Gastroesophageal sphincter (tissue), 4 donors: ENCODE measurements around the gene BICD1. TPM values are rescaled to one million over a fixed set of nuclear protein-coding genes. Genes with fewer than 3 reads are reported as not detected.

Experiments
- ATAC-seq: fragments of 150-250 bp; one replicate; pipeline ENCODE4 v1.9.1; 2016; ENCODE audit warnings: mild to moderate bottlenecking, moderate library complexity
- H3K27ac ChIP-seq, 4 donors: fragments of 200-600 bp; sonication (generic) in 3 of 4; 1 replicate in 3 of 4; 2 replicates in 1 of 4; pipeline ENCODE4 v1.5.1; 2016 to 2019
- H3K27me3 ChIP-seq: fragments of 200-600 bp; sonication (generic); one replicate; pipeline ENCODE4 v1.5.1; 2019
- H3K36me3 ChIP-seq, 2 donors: fragments of 200-600 bp; sonication (generic); one replicate each; pipeline ENCODE4 v1.5.1; 2019; ENCODE audit warnings: control low read depth in 1 of 2
- H3K4me1 ChIP-seq, 3 donors: fragments of 200-600 bp; sonication (generic); 1 replicate in 2 of 3; 2 replicates in 1 of 3; pipeline ENCODE4 v1.5.1; 2016 to 2019; ENCODE audit warnings: control low read depth in 2 of 3
- H3K4me3 ChIP-seq, 2 donors: fragments of 200-600 bp; sonication (generic); one replicate each; pipeline ENCODE4 v1.5.1; 2019; ENCODE audit warnings: mild to moderate bottlenecking in 1 of 2, moderate library complexity in 1 of 2
- H3K9me3 ChIP-seq, 3 donors: fragments of 200-600 bp; sonication (generic); one replicate each; pipeline ENCODE4 v1.5.1; 2017 to 2019; ENCODE audit warnings: control low read depth in 2 of 3
- CTCF ChIP-seq, 4 experiments: fragments of 200-600 bp in 2 of 4; fragments of 450-650 bp in 2 of 4; sonication (generic) in 1 of 4; IDR thresholded peaks; one replicate each; pipeline ENCODE4 v1.5.1; 2017 to 2019; ENCODE audit warnings: antibody characterized with exemption in 4 of 4, mild to moderate bottlenecking in 2 of 4, moderate library complexity in 2 of 4
- EP300 ChIP-seq: sonication (generic); formaldehyde crosslinking; IDR thresholded peaks from one replicate; pipeline ENCODE4 v1.6.1; 2017; ENCODE audit warnings: antibody characterized with exemption, mild to moderate bottlenecking
- POLR2A ChIP-seq, 2 donors: fragments of 450-650 bp; IDR thresholded peaks; one replicate each; pipeline ENCODE4 v1.6.1; 2017; ENCODE audit warnings: antibody characterized with exemption in 2 of 2, mild to moderate bottlenecking in 2 of 2, moderate library complexity in 1 of 2
- POLR2AphosphoS5 ChIP-seq: sonication (generic); formaldehyde crosslinking; IDR thresholded peaks from one replicate; pipeline ENCODE4 v1.6.1; 2017; ENCODE audit warnings: antibody characterized with exemption
- WGBS, 2 donors: methylation state at CpG; one replicate each; pipeline ENCODE4 v1.1.5; 2018; ENCODE audit warnings: low coverage in 1 of 2; 5-methylcytosine and 5-hydroxymethylcytosine counted together
- total RNA-seq, 4 donors: library from RNA; depleted of rRNA; stranded (reverse); fragments of >200 nt; gene quantifications; one replicate each; pipeline ENCODE4 v1.1.0, GENCODE V29; 2016

The BICD1 gene
- total RNA-seq, 4 donors from 2014 or later = 3.8 to 22.5 (median 16.3) TPM

- no peaks in the 10 kb centered on the region for H3K27me3 ChIP-seq
- 87% methylated on average over 4 of the region's 5 CpGs; no CpG with 5 or more reads in 1 of the 2 donors for WGBS, 2 donors
- no peaks in the 10 kb centered on the region for H3K9me3 ChIP-seq
- H3K36me3 ChIP-seq = no peaks in the 10 kb centered on the region
- TF ChIP-seq EP300 = no peak
- no peak for TF ChIP-seq CTCF (IDR thresholded peaks at IDR 0.05)
- no peak for TF ChIP-seq POLR2A (IDR thresholded peaks at IDR 0.05)
- no peak for TF ChIP-seq POLR2AphosphoS5
- H3K4me1 ChIP-seq = peaks cover 0 to 9% (median 0%) of the 10 kb centered on the region in 3 donors
- ATAC-seq = no peak
- no peak overlapping the region for H3K27ac ChIP-seq
- no peak overlapping the region for H3K4me3 ChIP-seq
Observed at GRCh38 chr12:32418903-32419519, 312.4 kb downstream of the BICD1 start.

DNA sequence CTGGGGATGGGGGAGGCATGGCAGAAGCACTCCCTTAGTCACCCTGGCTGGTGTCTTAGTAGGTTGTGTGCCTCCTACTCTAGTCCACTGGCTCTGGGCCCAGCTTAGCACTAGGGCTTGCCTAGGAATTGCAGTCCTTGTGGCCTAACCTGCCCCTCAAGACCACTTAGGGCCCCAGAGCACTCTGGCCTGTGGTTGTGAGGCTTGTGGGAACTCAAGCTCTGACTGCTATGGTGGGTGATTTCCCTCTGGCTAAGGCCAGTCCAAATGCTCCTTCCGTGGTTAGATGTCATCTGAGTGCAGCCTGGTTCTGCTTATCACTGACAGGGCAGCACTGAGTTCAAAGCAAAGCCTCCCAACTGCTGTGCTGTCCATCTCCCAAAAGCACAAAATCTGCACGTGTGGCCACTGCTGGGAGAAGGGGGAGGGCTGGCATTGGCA is 312.9 kb downstream of the BICD1 start:
- H3K4me3 ChIP-seq = no peak overlapping the region
- no peak for ATAC-seq
- TF ChIP-seq POLR2AphosphoS5 (no peak), POLR2A (IDR thresholded peaks at IDR 0.05) (no peak), EP300 (no peak), CTCF (IDR thresholded peaks at IDR 0.05) (no peak)
- no peaks in the 10 kb centered on the region for H3K36me3 ChIP-seq
- peaks cover 0 to 9% (median 0%) of the 10 kb centered on the region in 3 donors for H3K4me1 ChIP-seq
- WGBS, 2 donors = 43% methylated on average over 1 of the region's 2 CpGs; no CpG with 5 or more reads in 1 of the 2 donors
- H3K27ac ChIP-seq = no peak overlapping the region
- H3K27me3 ChIP-seq = no peaks in the 10 kb centered on the region
- no peaks in the 10 kb centered on the region for H3K9me3 ChIP-seq

DNA sequence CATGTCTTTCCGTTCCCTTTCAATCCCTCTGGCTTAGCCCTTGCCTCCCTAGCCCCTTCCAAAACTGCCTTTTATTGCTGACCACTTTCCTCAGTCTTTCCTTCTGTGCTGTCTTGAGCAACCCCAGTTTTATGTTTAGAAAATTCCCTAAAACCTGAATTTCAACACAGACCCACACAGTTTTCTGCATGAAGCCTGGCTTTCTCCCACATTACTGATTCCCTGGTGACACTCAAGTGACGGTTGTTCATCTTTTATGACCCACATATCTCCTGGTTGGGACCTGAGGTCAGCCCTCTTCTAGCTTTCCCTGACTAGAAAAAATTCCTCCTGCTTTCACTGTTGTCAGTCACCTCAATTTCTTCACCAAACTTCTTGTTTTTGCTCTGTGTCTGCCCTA is 313.7 kb downstream of the BICD1 start:
- no peaks in the 10 kb centered on the region for H3K36me3 ChIP-seq
- H3K27me3 ChIP-seq = no peaks in the 10 kb centered on the region
- 90 to 95% methylated on average over 2 of the region's 2 CpGs for WGBS, 2 donors
- no peak for ATAC-seq
- H3K4me3 ChIP-seq = no peak overlapping the region
- H3K9me3 ChIP-seq = no peaks in the 10 kb centered on the region
- no peak overlapping the region for H3K27ac ChIP-seq
- peaks cover 0 to 9% (median 0%) of the 10 kb centered on the region in 3 donors for H3K4me1 ChIP-seq
- TF ChIP-seq POLR2A (IDR thresholded peaks at IDR 0.05) (no peak), POLR2AphosphoS5 (no peak), CTCF (IDR thresholded peaks at IDR 0.05) (no peak), EP300 (no peak)

DNA sequence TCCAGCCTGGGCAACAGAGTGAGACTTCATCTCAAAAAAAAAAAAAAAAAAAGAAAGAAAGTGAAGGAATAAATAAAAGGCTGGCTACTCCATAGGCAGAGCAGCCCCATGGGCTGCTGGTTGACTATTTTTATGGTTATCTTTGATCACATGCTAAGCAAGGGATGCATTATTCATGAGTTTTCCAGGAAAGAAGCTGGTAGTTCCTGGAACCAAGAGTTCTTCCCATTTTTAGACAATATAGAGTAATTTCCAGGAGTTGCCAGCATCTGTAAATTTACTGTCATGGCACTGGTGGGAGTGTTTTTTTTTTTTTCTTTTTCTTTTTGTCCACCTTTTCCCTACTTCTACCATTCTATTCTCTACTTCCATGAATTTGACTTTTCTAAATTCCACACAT is 316.9 kb downstream of the BICD1 start:
- H3K27ac ChIP-seq = no peak overlapping the region
- TF ChIP-seq CTCF (IDR thresholded peaks at IDR 0.05) = no peak
- H3K9me3 ChIP-seq = peaks cover 0 to 14% (median 0%) of the 10 kb centered on the region in 3 donors
- H3K4me1 ChIP-seq = peaks cover 0 to 9% (median 0%) of the 10 kb centered on the region in 3 donors
- no peak overlapping the region for H3K4me3 ChIP-seq
- H3K27me3 ChIP-seq = no peaks in the 10 kb centered on the region
- no peaks in the 10 kb centered on the region for H3K36me3 ChIP-seq
- ATAC-seq = no peak

DNA sequence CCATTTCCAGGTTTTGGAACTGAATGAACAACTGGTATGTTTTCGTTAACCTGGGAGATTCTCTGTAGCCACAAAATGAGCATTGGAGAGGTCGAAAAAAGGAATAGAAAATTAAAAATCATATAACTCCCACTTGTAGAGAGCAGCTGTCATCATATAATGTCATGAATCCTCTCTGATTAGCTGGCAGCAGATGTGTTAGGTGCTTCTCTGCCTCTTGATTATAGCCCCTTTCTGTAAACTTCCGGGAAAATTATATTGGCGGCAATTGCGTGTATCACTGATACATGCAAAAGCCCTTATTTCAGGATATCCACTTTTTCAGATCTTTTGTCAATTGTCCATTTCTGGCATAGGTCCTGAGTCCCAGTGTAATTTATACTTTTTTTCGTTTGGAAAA is 324.4 kb downstream of the BICD1 start:
- Histone ChIP-seq H3K9me3 (peaks cover 0 to 26% (median 0%) of the 10 kb centered on the region in 3 donors), H3K4me1 (no peaks in the 10 kb centered on the region), H3K27ac (no peak overlapping the region), H3K27me3 (no peaks in the 10 kb centered on the region), H3K4me3 (no peak overlapping the region), H3K36me3 (no peaks in the 10 kb centered on the region)
- 61 to 93% methylated on average over 5 to 6 of the region's 6 CpGs for WGBS, 2 donors
- ATAC-seq = no peak
- TF ChIP-seq EP300 (no peak), POLR2AphosphoS5 (no peak), CTCF (IDR thresholded peaks at IDR 0.05) (no peak), POLR2A (IDR thresholded peaks at IDR 0.05) (no peak)
